GM21528 (cell line): Measurements from ENCODE around the gene PDCL2.

Experiments used
- ATAC-seq: cut with Tn5 transposase; IDR thresholded peaks from one replicate; pipeline ENCODE4 v1.9.1; 2021; ENCODE audit warnings: mild to moderate bottlenecking, moderate library complexity; ENCODE audit not compliant: unreplicated experiment, low FRiP score

PDCL2 gene

GRCh38 chr4:55545151-55545550, 46.9 kb downstream of the PDCL2 start:
- no peak for ATAC-seq

- no peak for ATAC-seq
These were observed 48.2 kb downstream of the PDCL2 start for GRCh38 chr4:55543858-55544257.

DNA sequence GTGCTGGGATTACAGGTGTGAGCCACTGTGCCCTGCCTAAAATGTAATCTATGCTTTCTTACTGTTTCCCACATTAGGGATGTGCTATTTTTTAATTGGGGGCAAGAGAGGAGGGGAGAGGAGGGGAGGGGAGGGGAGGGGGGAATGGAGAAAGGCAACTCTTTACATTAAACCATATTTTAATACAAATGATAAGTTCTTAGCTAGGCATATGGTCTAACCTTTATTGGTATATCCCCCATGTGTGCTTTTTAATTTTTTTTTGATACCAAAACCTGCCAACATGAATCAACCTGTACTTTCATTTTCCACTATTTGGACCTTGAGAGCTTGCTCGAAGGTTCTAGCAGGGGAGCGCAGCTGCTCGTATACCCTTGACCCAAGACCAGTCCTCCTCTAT, 51.8 kb downstream of the PDCL2 start:
- no peak for ATAC-seq

DNA sequence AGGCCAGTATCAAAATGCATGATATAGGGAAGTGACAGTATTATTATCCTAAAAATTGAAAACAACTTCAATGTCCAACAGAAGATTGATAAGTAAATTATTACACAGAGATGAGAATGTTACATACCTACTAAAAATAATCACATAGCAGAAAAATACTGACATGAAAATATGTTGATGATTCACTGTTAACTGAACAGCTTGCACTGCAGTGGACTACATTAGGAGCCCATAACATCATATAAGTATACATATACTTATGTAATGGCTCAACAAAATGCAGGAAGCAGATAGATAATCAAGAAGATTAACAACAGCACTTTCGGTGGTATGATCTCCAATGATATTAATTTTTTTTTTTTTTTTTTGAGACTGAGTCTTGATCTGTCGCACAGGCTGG, 52.4 kb downstream of the PDCL2 start:
- ATAC-seq: no peak

GRCh38 chr4:55538531-55538930, 53.5 kb downstream of the PDCL2 start:
- no peak for ATAC-seq

DNA sequence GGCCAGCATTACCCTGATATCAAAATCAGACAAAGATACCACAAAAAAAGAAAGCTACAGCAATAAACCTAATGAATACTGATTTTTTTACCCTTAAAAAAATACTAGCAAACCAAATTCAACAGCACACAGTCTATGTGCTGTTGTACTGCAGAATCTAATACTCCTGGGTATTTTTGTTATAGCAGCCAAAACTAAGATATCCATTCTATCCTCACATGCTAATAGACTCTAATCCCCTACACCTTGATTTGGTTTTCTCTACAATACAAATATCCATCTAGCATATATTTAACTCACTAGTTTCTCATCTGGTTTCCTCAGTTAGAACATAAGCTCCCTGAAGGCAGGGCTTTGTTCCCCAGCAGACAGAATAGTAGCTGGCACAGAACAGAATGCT, 57.7 kb downstream of the PDCL2 start:
- ATAC-seq: no peak

DNA sequence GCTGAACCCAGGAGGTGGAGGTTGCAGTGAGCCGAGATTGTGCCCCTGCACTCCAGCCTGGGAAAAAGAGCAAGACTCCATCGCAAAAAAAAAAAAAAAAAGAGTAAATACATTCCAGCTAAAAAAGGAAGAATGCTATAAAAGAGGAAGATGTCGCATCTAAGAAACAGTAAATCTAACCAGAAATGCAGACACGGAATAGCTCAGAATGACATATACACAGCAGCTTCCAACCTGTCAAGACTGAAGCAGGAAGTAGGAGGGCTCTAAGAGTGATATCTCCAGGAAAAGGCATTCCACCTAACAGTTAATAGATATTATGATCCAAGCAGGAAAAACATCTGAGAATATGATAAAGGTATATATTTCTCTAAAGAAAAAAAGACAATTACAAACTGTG, 61.4 kb downstream of the PDCL2 start:
- no peak for ATAC-seq

- no peak for ATAC-seq
These were observed 61.9 kb downstream of the PDCL2 start for GRCh38 chr4:55530167-55530566.

DNA sequence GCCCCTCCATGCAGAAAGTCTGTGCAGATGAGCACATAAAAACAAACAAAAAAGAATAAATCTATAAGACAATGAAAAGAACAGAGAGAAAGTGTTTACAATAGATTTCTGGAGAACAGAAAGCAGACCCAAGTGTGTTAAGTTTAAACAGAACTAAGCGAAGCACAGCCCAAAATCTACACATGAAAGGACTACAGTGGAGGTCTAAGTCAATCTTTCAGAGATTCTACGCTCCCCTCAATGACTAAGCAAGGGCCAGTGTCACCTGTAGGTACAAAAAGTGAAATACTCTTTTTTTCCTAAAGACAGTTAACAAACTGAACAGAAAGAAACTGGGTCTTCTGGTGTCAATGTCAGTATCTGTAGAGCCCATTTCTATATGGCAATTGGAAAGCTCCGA, 63.6 kb downstream of the PDCL2 start:
- no peak for ATAC-seq

GRCh38 chr4:55524844-55525571, 67.0 kb downstream of the PDCL2 start:
- ATAC-seq: no peak

DNA sequence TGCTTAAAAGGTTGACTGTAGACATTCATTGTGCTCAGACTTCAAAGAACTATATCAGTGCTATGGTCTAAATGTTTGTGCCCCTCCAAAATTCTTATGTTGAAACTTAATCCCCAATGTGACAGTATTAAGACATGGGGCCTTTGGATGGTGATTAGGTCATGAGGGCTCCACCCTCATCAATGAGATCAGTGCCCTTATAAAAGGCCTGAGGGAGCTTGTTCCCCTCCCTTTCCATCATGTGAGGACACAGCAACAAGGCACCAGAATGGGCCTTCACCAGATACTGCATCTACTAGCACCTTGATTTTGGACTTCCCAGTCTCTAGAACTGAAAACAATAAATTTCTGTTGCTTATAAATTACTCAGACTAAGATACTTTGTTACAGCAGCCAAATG, 73.6 kb downstream of the PDCL2 start:
- ATAC-seq: no peak

GRCh38 chr4:55517526-55518229, 74.4 kb downstream of the PDCL2 start:
- ATAC-seq: peak; percentile 85

DNA sequence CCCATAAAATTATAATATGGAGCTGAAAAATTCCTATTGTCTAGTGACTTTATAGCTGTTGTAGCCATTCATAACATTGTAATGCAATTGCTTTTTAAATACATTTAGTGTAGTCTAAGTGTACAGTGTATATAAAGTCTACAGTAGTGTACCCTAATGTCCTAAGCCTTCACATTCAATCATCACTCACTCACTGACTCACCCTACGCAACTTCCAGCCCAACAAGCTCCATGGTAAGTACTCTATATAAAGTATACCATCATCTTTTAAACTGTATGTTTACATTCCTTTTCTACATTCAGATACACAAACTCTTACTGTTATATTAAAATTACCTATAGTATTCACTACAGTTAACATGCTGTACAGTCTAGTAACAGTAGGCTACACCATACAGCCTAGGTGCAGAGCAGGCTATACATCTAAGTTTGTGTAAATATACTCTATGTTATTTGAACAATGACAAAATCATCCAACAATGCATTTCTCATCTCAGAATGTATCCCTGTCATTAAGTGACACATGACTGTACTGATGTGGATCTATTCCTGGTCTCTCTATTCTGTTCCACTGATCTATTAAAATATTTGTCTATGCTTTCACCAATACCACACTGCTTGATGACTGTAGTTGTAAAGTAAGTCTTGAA, 79.0 kb downstream of the PDCL2 start:
- no peak for ATAC-seq

- no peak for ATAC-seq
These were observed 80.0 kb downstream of the PDCL2 start for GRCh38 chr4:55512077-55512476.

GRCh38 chr4:55510685-55511084, 81.4 kb downstream of the PDCL2 start:
- no peak for ATAC-seq

GRCh38 chr4:55509266-55509665, 82.8 kb downstream of the PDCL2 start:
- no peak for ATAC-seq

DNA sequence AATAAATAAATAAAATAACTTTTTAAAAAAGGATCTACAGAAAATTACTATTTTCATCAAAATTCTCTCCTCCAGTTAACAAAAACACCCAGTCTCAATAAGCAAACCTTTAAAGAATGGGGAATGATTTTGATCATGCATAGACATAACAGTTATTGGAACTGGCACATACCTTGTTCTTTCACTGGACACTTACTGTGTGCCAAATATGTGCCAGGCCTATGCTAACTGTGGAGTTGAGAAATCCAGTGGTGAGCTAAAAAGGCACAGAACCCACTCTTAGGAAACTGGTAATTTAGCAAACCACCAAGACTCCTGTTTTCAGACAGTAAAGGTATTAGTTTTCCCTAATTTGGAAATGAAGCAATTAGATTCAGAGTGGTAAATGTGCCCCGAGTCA, 84.4 kb downstream of the PDCL2 start:
- no peak for ATAC-seq
